Peyer's patch (tissue), 4 donors: ENCODE measurements around the gene NHSL2. TPM values are rescaled to one million over a fixed set of nuclear protein-coding genes. Genes with fewer than 3 reads are reported as not detected.

Experiments used
- DNase-seq, 3 donors: peaks; one replicate each; pipeline ENCODE4 v3.0.0-alpha.2; 2017 to 2019
- H3K27ac ChIP-seq, 4 donors: fragments of 200-600 bp; sonication (generic); one replicate each; pipeline ENCODE4 v1.5.1; 2016 to 2019
- H3K27me3 ChIP-seq, 2 donors: fragments of 200-600 bp; sonication (generic); one replicate each; pipeline ENCODE4 v1.5.1; 2019
- H3K36me3 ChIP-seq, 3 donors: fragments of 200-600 bp; sonication (generic); one replicate each; pipeline ENCODE4 v1.5.1; 2016 to 2019
- H3K4me1 ChIP-seq, 4 donors: fragments of 200-600 bp; sonication (generic); one replicate each; pipeline ENCODE4 v1.5.1; 2016 to 2019
- H3K4me3 ChIP-seq, 4 donors: fragments of 200-600 bp; sonication (generic); 1 replicate in 3 of 4; 2 replicates in 1 of 4; pipeline ENCODE4 v1.5.1; 2016 to 2019; ENCODE audit warnings: mild to moderate bottlenecking in 1 of 4
- H3K9me3 ChIP-seq, 4 donors: fragments of 200-600 bp; sonication (generic); one replicate each; pipeline ENCODE4 v1.5.1; 2016 to 2019; ENCODE audit warnings: mild to moderate bottlenecking in 1 of 4
- POLR2A ChIP-seq, 2 donors: fragments of 450-650 bp; IDR thresholded peaks; one replicate each; pipeline ENCODE4 v1.5.1; 2017; ENCODE audit warnings: antibody characterized with exemption in 2 of 2, mild to moderate bottlenecking in 2 of 2, moderate library complexity in 2 of 2
- total RNA-seq, 4 donors: library from RNA; depleted of rRNA; stranded (reverse); fragments of >200 nt; gene quantifications; one replicate each; pipeline ENCODE4 v1.1.0, GENCODE V29; 2016
- TF ChIP-seq, protein P1 (sequence below), 6 experiments: fragments of 450-650 bp in 4 of 6; fragments of 200-600 bp in 2 of 6; sonication (generic) in 1 of 6; IDR thresholded peaks; one replicate each; pipeline ENCODE4 v1.5.1; 2017 to 2019; ENCODE audit warnings: antibody characterized with exemption in 6 of 6, mild to moderate bottlenecking in 3 of 6, moderate library complexity in 1 of 6

NHSL2 gene
- total RNA-seq, 4 donors from 2014 or later, result 0.53 to 2.9 (median 2.2) TPM

DNA sequence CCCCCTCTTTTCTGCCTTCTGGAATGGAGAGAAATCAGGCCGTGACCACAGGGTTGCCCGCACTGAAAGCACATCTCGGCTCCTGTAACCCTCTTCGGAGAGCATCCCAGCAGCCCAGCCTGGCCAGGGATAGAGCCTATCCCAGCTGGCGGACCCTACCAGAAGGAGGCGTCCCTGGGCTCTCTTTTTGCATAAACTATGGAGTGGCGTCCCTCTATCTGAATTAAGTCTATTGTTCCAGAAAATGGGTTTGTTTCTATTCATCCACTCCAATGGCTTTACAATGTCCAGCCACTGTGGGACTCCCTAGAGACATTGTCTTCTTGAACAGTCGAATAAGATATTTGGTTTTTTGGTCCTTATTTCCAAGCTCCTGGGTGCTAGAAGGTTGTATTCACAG is 689 bp upstream of the NHSL2 start:
- TF ChIP-seq, protein P1, sequence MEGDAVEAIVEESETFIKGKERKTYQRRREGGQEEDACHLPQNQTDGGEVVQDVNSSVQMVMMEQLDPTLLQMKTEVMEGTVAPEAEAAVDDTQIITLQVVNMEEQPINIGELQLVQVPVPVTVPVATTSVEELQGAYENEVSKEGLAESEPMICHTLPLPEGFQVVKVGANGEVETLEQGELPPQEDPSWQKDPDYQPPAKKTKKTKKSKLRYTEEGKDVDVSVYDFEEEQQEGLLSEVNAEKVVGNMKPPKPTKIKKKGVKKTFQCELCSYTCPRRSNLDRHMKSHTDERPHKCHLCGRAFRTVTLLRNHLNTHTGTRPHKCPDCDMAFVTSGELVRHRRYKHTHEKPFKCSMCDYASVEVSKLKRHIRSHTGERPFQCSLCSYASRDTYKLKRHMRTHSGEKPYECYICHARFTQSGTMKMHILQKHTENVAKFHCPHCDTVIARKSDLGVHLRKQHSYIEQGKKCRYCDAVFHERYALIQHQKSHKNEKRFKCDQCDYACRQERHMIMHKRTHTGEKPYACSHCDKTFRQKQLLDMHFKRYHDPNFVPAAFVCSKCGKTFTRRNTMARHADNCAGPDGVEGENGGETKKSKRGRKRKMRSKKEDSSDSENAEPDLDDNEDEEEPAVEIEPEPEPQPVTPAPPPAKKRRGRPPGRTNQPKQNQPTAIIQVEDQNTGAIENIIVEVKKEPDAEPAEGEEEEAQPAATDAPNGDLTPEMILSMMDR (IDR thresholded peaks at IDR 0.05), result no peak
- no peak for TF ChIP-seq POLR2A (IDR thresholded peaks at IDR 0.05)
- Histone ChIP-seq H3K27ac (no peak overlapping the region), H3K27me3 (no peaks in the 10 kb centered on the region), H3K4me3 (no peak overlapping the region), H3K36me3 (no peaks in the 10 kb centered on the region), H3K9me3 (no peaks in the 10 kb centered on the region), H3K4me1 (no peaks in the 10 kb centered on the region)
- no peak for DNase-seq

DNA sequence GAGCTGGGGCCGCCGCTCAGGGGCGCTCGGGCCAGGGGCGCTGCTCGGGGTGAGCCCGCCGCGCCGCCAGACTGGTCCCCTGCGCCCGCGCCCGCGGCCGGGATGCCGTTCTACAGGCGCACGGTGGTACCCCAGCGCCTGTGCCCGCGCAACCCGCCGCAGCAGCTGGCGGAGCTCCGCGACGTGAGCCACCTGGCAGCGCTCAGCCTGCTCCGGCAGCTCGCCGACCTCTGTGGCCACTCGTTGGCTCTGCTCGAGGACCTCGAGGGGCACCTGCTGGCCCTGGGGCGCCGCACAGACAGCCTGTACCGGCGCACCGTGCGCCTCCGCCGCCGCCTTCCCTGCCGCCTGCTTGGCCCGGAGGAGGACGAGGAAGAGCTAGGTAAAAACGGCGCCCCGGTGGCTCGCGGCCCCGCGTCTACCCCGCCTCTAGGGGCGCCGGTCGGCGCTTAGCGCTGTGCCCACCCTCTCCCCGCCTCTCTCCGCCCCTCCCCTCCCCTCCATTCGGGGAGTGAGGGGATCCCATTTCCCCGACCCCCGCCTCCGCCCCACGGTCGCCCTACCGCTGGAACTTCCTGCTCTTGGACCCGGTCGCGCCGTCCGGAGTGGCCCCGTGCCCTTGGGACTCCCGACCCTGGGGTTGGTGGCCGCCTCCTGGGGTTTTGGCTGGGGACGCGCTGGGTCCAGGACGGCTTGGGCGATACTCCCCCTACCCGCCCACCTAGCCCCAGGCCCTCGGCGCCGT is 513 bp downstream of the NHSL2 start:
- no peaks in the 10 kb centered on the region for H3K4me1 ChIP-seq
- H3K9me3 ChIP-seq, result no peaks in the 10 kb centered on the region
- peak overlapping the region in 1 of 4 donors; percentile 48 for H3K27ac ChIP-seq
- peak overlapping the region in 3 of 4 donors; percentile 33 to 48 (median 37) for H3K4me3 ChIP-seq
- no peaks in the 10 kb centered on the region for H3K27me3 ChIP-seq
- TF ChIP-seq POLR2A (IDR thresholded peaks at IDR 0.05), result no peak
- TF ChIP-seq, protein P1 (IDR thresholded peaks at IDR 0.05), result no peak
- H3K36me3 ChIP-seq, result no peaks in the 10 kb centered on the region
- DNase-seq, result no peak

DNA sequence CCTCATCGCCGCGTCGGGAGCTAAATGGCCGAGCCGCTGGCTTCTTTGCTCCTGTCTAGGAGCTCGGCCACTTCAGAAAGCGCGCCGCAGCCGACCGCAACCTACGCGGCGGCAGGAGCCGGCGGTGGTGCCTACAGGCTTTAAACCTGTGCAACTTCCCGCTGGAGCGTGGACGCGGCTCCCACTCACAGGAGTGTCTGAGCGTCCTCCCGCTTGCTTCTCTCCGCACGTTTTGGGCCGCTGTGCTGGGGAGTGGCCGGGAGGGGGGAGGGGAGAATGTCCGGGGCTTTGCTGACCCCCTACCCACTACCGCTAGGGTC is 1.0 kb downstream of the NHSL2 start:
- peak overlapping the region in 1 of 4 donors; percentile 48 for H3K27ac ChIP-seq
- DNase-seq, result no peak
- no peaks in the 10 kb centered on the region for H3K4me1 ChIP-seq
- H3K27me3 ChIP-seq, result no peaks in the 10 kb centered on the region
- H3K9me3 ChIP-seq, result no peaks in the 10 kb centered on the region
- TF ChIP-seq POLR2A (IDR thresholded peaks at IDR 0.05), result no peak
- TF ChIP-seq, protein P1 (IDR thresholded peaks at IDR 0.05), result no peak
- H3K4me3 ChIP-seq, result peak overlapping the region in 3 of 4 donors; percentile 33 to 48 (median 37)
- H3K36me3 ChIP-seq, result no peaks in the 10 kb centered on the region

DNA sequence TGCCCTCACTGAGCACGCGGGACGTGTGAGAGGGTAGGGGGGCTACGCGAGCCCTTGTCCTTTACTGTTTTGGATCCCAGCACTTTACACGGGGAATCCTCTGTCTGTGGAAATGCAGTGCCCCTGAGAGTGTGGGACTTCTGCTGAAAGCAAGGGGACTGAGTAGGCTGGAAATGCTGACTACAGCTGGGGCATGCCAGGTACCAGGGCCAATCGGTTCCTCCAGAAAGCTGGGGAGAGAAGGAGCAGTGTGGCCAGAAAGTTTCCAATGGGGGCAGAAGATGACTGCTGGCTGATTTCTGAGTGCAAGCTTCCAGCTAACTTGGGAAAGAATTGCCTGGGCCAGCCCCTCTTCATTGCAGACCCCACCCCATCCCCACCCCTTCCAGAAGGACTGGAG is 1.5 kb downstream of the NHSL2 start:
- Histone ChIP-seq H3K4me3 (peak overlapping the region in 1 of 4 donors; percentile 48), H3K27me3 (no peaks in the 10 kb centered on the region)

DNA sequence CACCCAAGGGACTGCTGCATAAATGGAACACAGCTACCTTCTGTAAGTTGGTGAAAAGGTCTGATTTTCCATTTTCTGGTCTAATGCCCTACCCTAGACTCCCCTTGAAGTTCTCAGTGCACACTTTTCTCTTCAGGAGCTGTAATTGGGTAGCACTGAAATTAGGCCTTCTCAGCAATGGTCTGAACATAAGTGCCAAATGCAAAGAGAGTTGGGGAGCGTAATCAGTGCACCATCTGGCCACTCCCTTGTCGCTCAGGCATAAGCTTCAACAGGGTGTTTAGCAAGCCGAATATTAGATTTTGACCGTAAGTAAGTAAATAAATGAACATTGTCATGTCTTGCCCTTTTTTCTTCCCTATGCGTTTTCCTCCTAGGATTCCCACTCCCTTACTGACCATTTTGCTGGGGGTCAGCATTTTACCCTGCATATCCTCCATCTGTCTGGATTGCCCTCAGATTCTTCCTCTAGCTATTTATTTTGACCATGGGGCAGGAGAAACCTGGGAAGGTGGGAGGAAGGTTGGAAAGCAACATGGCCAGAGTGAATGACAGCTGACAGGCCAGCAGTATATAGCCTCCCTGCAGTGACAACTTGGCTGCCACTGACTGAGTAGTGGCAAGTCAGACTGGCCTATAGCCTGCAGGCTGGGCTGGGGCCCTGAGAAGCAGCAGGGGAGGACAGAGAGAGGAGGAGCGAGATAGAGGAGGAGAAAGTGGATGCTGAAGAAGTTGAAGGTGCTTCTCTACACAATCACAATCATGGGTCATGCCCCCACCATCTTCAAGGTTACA is 2.7 kb downstream of the NHSL2 start:
- no peak for DNase-seq
- TF ChIP-seq, protein P1 (IDR thresholded peaks at IDR 0.05), result no peak
- TF ChIP-seq POLR2A (IDR thresholded peaks at IDR 0.05), result no peak
- Histone ChIP-seq H3K4me1 (no peaks in the 10 kb centered on the region), H3K9me3 (no peaks in the 10 kb centered on the region), H3K36me3 (no peaks in the 10 kb centered on the region), H3K27me3 (no peaks in the 10 kb centered on the region), H3K4me3 (no peak overlapping the region), H3K27ac (no peak overlapping the region)

More for the DNA sequence above, 1.5 kb downstream of the NHSL2 start:
- no peak for TF ChIP-seq POLR2A (IDR thresholded peaks at IDR 0.05)
- TF ChIP-seq, protein P1 (IDR thresholded peaks at IDR 0.05), result no peak
- no peaks in the 10 kb centered on the region for H3K4me1 ChIP-seq
- H3K27ac ChIP-seq, result no peak overlapping the region
- H3K36me3 ChIP-seq, result no peaks in the 10 kb centered on the region
- H3K9me3 ChIP-seq, result no peaks in the 10 kb centered on the region
- DNase-seq, result no peak
